Mucosa of rectum (tissue), 2 donors: ENCODE results near the gene APLN.

ENCODE experiments used
- H3K27ac ChIP-seq, 2 donors: one replicate each; pipeline ENCODE4 v1.7.0; 2013; ENCODE audit warnings: inconsistent platforms in 2 of 2, low read depth in 2 of 2, low read length in 2 of 2
- H3K27me3 ChIP-seq, 2 donors: one replicate each; pipeline ENCODE4 v1.7.0; 2013; ENCODE audit warnings: low read length in 2 of 2; ENCODE audit not compliant: control insufficient read depth in 2 of 2, insufficient read depth in 2 of 2
- H3K36me3 ChIP-seq, 2 donors: one replicate each; pipeline ENCODE4 v1.7.0; 2013; ENCODE audit warnings: low read length in 2 of 2; ENCODE audit not compliant: control insufficient read depth in 2 of 2, insufficient read depth in 2 of 2
- H3K4me1 ChIP-seq, 2 donors: one replicate each; pipeline ENCODE4 v1.7.0; 2013; ENCODE audit warnings: low read length in 2 of 2, mild to moderate bottlenecking in 1 of 2; ENCODE audit not compliant: control insufficient read depth in 2 of 2, insufficient read depth in 2 of 2
- H3K4me3 ChIP-seq, 2 donors: one replicate each; pipeline ENCODE4 v1.7.0; 2013; ENCODE audit warnings: low read length in 2 of 2
- H3K9ac ChIP-seq, 2 donors: one replicate each; pipeline ENCODE4 v1.7.0; 2013; ENCODE audit warnings: low read length in 2 of 2, low read depth in 1 of 2, mild to moderate bottlenecking in 1 of 2
- H3K9me3 ChIP-seq, 2 donors: one replicate each; pipeline ENCODE4 v1.7.0; 2013; ENCODE audit warnings: low read length in 2 of 2; ENCODE audit not compliant: control insufficient read depth in 2 of 2
- donor health status: healthy.
- donor health status: Normal muscosa, but diverticular disease.

The APLN gene

DNA sequence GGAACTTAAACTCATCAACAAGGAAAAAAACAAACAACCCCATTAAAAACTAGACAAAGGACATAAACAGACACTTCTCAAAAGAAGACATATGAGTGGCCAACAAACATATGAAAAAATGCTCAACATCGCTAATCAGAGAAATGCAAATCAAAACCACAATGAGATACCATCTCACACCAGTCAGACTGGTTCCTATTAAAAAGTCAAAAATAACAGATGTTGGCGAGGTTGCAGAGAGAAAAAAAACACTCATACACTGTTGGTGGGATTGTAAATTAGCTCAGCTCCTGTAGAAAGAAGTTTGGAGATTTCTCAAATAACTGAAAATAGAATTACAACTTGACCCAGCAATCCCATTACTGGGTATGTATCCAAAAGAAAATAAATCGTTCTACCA is 28.7 kb downstream of the APLN start:
- H3K4me1 ChIP-seq, result no peaks in the 10 kb centered on the region
- no peak overlapping the region for H3K27ac ChIP-seq
- H3K36me3 ChIP-seq, result no peaks in the 10 kb centered on the region
- H3K4me3 ChIP-seq, result no peak overlapping the region
- H3K9me3 ChIP-seq, result no peaks in the 10 kb centered on the region
- no peak overlapping the region for H3K9ac ChIP-seq
- H3K27me3 ChIP-seq, result peaks cover 0 to 5% of the 10 kb centered on the region in 2 donors

DNA sequence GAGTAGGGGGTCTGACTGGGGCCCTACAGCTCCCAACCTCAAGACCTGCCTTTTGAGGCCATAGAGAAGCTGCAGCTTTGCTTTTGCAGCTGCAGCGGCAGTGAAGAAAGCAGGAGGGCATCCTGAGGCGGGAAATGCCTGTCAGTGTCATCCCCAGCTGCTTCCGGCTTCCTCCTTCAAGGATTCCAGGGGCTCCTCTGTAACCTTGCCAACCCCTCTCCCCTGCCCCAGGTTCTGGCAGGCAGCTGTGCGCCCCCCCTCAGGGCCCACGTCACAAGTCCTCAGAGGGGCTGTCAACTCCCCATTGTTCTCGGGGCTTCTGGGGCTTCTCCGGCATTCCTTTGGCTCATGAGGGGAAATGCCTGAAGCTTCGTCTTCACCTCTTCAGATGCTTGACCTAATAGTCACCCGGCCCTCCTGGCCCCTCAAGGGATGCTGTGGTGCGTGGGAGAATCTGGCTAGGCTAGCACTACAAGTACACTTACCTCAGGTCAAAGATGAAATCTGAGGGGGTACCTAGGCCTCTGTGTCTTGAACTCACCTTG is 31.9 kb downstream of the APLN start:
- Histone ChIP-seq H3K4me3 (no peak overlapping the region), H3K27ac (no peak overlapping the region), H3K4me1 (peaks cover 0 to 2% of the 10 kb centered on the region in 2 donors)

DNA sequence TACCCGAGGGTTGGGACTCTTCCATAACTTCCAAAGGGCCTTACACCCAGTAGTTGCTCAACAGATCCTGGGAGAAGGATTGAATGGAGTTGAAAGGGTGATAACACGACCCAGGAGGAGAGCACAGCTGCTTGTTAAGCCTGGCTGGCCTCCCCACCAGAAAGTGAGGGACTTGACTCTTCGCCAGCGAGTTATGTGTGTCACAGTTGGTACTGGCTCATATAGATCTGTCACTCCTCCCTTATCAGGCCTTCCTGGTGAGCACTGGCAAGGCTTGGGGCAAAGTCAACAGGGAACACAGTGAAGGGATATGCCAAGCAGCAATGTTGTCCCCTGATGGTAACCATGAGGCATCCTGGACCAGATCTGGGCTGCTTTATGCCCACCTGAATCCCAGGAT is 35.8 kb downstream of the APLN start:
- Histone ChIP-seq H3K9me3 (no peaks in the 10 kb centered on the region), H3K4me1 (peaks cover 0 to 2% of the 10 kb centered on the region in 2 donors), H3K27ac (no peak overlapping the region), H3K9ac (no peak overlapping the region), H3K27me3 (peaks cover 5 to 16% of the 10 kb centered on the region in 2 donors), H3K36me3 (no peaks in the 10 kb centered on the region), H3K4me3 (no peak overlapping the region)

More for the DNA sequence above, 31.9 kb downstream of the APLN start:
- peaks cover 5 to 11% of the 10 kb centered on the region in 2 donors for H3K27me3 ChIP-seq
- no peaks in the 10 kb centered on the region for H3K9me3 ChIP-seq
- no peaks in the 10 kb centered on the region for H3K36me3 ChIP-seq
- no peak overlapping the region for H3K9ac ChIP-seq

DNA sequence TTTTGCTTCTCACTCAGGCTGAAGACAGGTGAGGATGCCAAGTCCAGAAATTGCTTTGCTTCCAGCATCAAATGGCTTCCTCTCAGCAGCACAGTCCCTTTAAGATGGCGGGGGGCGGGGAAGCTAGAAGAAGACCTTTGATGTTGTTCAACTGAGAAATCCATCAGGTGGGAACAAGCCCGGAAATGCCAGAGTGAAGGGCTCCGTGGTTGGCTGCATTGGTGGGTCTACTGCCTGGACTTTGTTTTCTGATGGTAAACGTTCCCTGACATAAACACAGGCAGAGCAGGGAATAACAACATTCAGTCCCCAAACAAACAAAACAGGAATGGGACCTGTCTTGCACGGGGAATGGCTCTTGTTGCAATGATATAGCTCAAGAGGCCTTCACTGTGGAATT is 37.3 kb downstream of the APLN start:
- H3K27ac ChIP-seq, result no peak overlapping the region
- no peaks in the 10 kb centered on the region for H3K36me3 ChIP-seq
- H3K27me3 ChIP-seq, result peaks cover 5 to 14% of the 10 kb centered on the region in 2 donors

DNA sequence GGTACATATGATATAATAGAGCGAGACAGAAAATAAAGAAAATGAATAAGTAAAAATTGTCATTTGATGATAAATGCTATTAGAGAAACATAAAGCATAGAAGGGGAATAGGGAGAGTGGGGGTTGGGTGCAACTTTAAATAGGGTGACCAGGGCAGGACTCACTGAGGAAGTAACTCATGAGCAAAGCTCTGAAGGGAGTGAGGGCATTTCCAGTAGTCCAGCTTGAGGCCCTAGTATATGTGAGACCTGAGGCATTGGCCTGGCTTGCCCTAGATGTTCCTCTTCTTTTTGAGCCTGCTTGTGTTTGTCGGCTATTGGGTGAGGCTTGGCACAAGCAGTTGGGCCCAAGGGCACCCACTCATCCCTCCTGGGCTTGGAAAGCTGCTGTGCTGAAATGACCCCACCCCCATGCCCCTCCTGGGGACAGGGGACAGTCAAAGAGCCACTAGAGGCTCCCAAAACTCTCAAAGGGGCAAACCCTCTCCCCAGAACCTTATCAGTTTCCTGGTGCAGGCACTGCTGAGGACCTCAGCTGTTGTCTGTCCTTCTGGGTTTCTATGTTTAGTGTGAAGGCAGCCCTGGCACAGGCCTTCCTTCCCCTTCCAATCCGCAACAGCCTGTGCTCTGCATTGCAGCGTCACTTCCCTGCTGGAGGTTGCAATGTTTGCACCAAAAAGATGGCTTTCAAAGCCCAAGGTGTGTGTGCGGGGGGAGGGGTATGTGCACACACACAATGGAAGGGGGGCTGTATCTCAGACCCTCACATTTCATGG is 40.1 kb downstream of the APLN start:
- H3K9ac ChIP-seq, result no peak overlapping the region
- no peaks in the 10 kb centered on the region for H3K36me3 ChIP-seq
- H3K27me3 ChIP-seq, result peaks cover 5 to 14% of the 10 kb centered on the region in 2 donors
- no peak overlapping the region for H3K4me3 ChIP-seq
- H3K9me3 ChIP-seq, result no peaks in the 10 kb centered on the region
- peaks cover 0 to 2% of the 10 kb centered on the region in 2 donors for H3K4me1 ChIP-seq
- H3K27ac ChIP-seq, result no peak overlapping the region

More for the DNA sequence above, 37.3 kb downstream of the APLN start:
- H3K4me1 ChIP-seq, result peaks cover 0 to 2% of the 10 kb centered on the region in 2 donors
- no peak overlapping the region for H3K9ac ChIP-seq
- H3K9me3 ChIP-seq, result no peaks in the 10 kb centered on the region
- H3K4me3 ChIP-seq, result no peak overlapping the region

DNA sequence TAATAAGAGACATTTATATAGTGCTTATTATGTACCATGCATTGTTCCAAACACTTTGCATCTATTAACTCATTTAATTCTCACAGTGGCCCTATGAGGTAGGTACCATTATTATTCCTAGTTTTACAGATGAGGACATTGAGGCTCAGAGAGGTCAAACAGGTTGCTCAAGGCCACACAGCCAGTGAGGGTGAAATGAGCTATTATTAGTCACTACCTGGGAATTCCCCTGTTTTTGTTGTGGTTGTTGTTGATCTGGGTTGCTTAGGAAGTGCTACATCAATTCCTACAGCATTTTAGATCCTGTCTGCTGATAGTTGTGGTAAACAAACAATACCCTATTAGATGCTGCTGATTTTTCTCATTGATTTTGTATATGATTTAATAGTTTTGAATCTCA is 41.2 kb downstream of the APLN start:
- Histone ChIP-seq H3K36me3 (no peaks in the 10 kb centered on the region), H3K9me3 (no peaks in the 10 kb centered on the region)

DNA sequence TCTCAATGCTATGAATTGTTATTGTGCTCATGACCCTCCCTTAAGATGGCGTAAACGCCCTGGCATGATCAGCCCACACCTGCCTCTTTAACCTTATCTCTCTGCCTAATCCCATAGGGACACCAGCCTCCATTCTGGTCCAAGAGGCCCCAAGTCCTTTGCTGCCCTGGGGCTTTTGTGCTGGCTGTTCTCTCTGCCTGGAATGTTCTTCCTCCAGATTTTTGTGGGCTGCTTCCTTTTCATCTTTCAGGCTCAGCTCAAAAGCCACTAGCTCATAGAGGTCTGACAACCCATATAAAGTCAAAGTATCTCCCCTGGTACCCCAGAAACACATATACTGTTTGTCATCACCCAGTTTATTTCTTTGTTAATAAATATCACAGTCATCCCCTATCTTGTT is 42.4 kb downstream of the APLN start:
- H3K9me3 ChIP-seq, result no peaks in the 10 kb centered on the region
- no peak overlapping the region for H3K27ac ChIP-seq
- no peaks in the 10 kb centered on the region for H3K4me1 ChIP-seq

More for the DNA sequence above, 41.2 kb downstream of the APLN start:
- Histone ChIP-seq H3K27me3 (peaks cover 0 to 8% of the 10 kb centered on the region in 2 donors), H3K9ac (no peak overlapping the region), H3K27ac (no peak overlapping the region), H3K4me1 (no peaks in the 10 kb centered on the region), H3K4me3 (no peak overlapping the region)

DNA sequence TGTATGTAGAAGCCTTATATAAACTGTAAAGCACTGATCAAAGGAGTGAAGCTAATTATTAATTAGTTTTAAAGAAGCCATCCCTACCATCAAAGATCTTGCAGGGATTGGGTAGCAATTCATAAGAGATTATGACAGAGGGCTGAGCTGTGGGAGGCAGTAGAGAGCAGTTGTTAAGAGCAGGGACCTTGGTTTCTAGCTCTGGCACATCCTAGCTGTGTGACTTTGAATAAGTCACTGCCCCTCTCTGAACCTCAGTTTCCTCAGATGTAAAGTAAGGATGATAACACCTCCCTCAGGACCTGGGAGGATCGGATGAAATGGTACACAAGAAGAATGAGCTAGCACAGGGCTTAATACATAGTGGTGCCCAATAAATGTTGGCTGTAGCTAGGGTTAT is 45.4 kb downstream of the APLN start:
- H3K27me3 ChIP-seq, result peaks cover 3 to 5% of the 10 kb centered on the region in 2 donors
- no peak overlapping the region for H3K27ac ChIP-seq
- H3K9me3 ChIP-seq, result no peaks in the 10 kb centered on the region
- no peaks in the 10 kb centered on the region for H3K36me3 ChIP-seq
- H3K9ac ChIP-seq, result no peak overlapping the region
- H3K4me3 ChIP-seq, result no peak overlapping the region
- H3K4me1 ChIP-seq, result peaks cover 2 to 3% of the 10 kb centered on the region in 2 donors

More for the DNA sequence above, 42.4 kb downstream of the APLN start:
- Histone ChIP-seq H3K27me3 (peaks cover 5 to 8% of the 10 kb centered on the region in 2 donors), H3K4me3 (no peak overlapping the region), H3K36me3 (no peaks in the 10 kb centered on the region), H3K9ac (no peak overlapping the region)

DNA sequence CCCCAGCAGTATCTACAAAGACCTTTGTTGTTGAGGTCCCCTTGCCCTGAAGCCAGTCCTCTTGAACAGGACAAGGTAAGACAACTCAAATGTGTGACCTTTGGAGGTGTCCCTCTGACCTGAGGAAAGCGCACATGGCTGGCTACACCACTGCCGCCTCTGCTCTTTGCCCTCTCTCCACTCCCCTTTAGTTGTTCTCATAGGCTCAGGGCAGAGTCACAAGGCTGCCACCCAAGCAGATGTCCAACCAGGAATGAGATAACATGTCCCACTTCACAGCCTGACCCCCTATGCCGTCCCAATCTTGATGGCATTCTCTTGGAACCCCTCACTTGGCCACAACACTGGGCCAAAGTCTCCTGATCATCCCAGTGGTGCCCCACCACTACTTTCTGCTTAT is 46.3 kb downstream of the APLN start:
- H3K9ac ChIP-seq, result no peak overlapping the region
- peaks cover 0 to 5% of the 10 kb centered on the region in 2 donors for H3K27me3 ChIP-seq

DNA sequence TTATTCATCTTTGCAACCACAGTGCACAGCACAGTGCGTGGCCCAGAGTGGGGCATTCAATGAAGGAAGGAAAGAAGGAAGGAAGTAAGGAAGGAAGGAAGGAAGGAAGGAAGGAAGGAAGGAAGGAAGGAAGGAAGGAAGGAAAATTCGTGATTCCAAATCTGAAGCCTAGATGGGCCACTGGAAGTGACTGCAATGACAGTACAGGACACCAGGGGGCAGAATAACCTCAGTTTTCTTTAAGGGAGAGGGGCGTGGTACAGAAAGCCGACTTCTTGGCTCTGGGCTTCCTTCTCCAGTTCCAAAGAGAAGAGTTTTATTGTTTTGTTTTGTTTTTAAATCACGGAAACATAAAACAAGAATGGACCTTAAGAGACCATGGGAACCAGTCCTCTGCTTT is 47.8 kb downstream of the APLN start:
- Histone ChIP-seq H3K9ac (no peak overlapping the region), H3K9me3 (no peaks in the 10 kb centered on the region), H3K27ac (no peak overlapping the region), H3K27me3 (peaks cover 0 to 5% of the 10 kb centered on the region in 2 donors), H3K36me3 (no peaks in the 10 kb centered on the region), H3K4me3 (no peak overlapping the region), H3K4me1 (peaks cover 5 to 6% of the 10 kb centered on the region in 2 donors)

More for the DNA sequence above, 46.3 kb downstream of the APLN start:
- Histone ChIP-seq H3K4me1 (peaks cover 5 to 6% of the 10 kb centered on the region in 2 donors), H3K36me3 (no peaks in the 10 kb centered on the region), H3K4me3 (no peak overlapping the region), H3K27ac (no peak overlapping the region), H3K9me3 (no peaks in the 10 kb centered on the region)
